A673 (cell line): Measurements from ENCODE around the gene CHRNA4. TPM values are rescaled to one million over a fixed set of nuclear protein-coding genes. Genes with fewer than 3 reads are reported as not detected.

Source experiments
- BruUV-seq: library from RNA; stranded (reverse); fragments of 400-500 nt; replicated peaks from 2 replicates; lab custom pipeline; 2021; lab: Mats Ljungman, UMichigan
- CTCF ChIA-PET: fragments of 300-600 bp; sonication (Branson Sonifier 250); formaldehyde crosslinking; loops from one replicate; lab custom pipeline; 2022; ENCODE audit warnings: antibody characterized with exemption; lab: Charles Lee
- POLR2A ChIA-PET: fragments of 300-600 bp; sonication (Branson Sonifier 250); formaldehyde crosslinking; loops from one replicate; lab custom pipeline; 2022; ENCODE audit warnings: antibody characterized with exemption; ENCODE audit not compliant: low non-redundant PET; lab: Charles Lee
- DNase-seq: peaks from one replicate; pipeline ENCODE4 v3.0.0-alpha.2; 2015; ENCODE audit warnings: low spot score
- H3K27ac ChIP-seq: fragments of 200-600 bp; sonication (generic); 2 replicates; pipeline ENCODE4 v1.5.1; 2016; ENCODE audit warnings: mixed run types, low read depth, mild to moderate bottlenecking, mixed read lengths, antibody characterized with exemption, low read length; ENCODE audit not compliant: poor library complexity, severe bottlenecking
- H3K27me3 ChIP-seq: fragments of 200-600 bp; sonication (generic); replicated peaks from 2 replicates; pipeline ENCODE4 v1.6.1; 2017; ENCODE audit warnings: mixed run types, low read depth, mild to moderate bottlenecking, mixed read lengths, antibody characterized with exemption, low read length; ENCODE audit not compliant: insufficient read depth, poor library complexity
- H3K36me3 ChIP-seq: fragments of 200-600 bp; sonication (generic); 2 replicates; pipeline ENCODE4 v1.6.1; 2016; ENCODE audit warnings: mixed run types, mild to moderate bottlenecking, mixed read lengths, antibody characterized with exemption, low read length; ENCODE audit not compliant: insufficient read depth, poor library complexity, severe bottlenecking
- H3K4me1 ChIP-seq: fragments of 200-600 bp; sonication (generic); 2 replicates; pipeline ENCODE4 v1.6.1; 2017; ENCODE audit warnings: mixed run types, mild to moderate bottlenecking, mixed read lengths, antibody characterized with exemption, low read length; ENCODE audit not compliant: insufficient read depth, poor library complexity, severe bottlenecking
- H3K4me3 ChIP-seq: fragments of 200-600 bp; sonication (generic); 2 replicates; pipeline ENCODE4 v1.5.1; 2016; ENCODE audit warnings: low read depth, mixed run types, mild to moderate bottlenecking, mixed read lengths, low read length; ENCODE audit not compliant: poor library complexity, severe bottlenecking
- H3K9me3 ChIP-seq: fragments of 200-600 bp; sonication (generic); 2 replicates; pipeline ENCODE4 v1.6.1; 2016; ENCODE audit warnings: mixed run types, low read depth, mild to moderate bottlenecking, mixed read lengths, antibody characterized with exemption, low read length; ENCODE audit not compliant: poor library complexity, severe bottlenecking
- EZH2 ChIP-seq: fragments of 200-600 bp; sonication (generic); IDR thresholded peaks from 2 replicates; pipeline ENCODE4 v1.6.1; 2017; ENCODE audit warnings: borderline replicate concordance, low read depth, mild to moderate bottlenecking, mixed read lengths, antibody characterized with exemption, low read length; ENCODE audit not compliant: poor library complexity, severe bottlenecking
- intact Hi-C: fragments of 100-400 bp; cut with micrococcal nuclease; formaldehyde crosslinking; loops from one replicate; pipeline ENCODE4 v1.10.0; 2022; ENCODE audit not compliant: unreplicated experiment
- total RNA-seq: library from RNA; stranded (reverse); gene quantifications from 2 replicates; pipeline ENCODE4 v1.2.3, GENCODE V29; 2021
- TF ChIP-seq, protein P1 (sequence below): fragments of 300-800, 200-600 bp; sonication (generic); conservative IDR thresholded peaks from 2 replicates; pipeline ENCODE4 v1.5.1; 2017; ENCODE audit warnings: low read depth, mild to moderate bottlenecking, antibody characterized with exemption, low read length, moderate library complexity, mixed read lengths

Gene CHRNA4
- total RNA-seq, 1 experiment from 2014 or later, result 0.26 TPM

DNA sequence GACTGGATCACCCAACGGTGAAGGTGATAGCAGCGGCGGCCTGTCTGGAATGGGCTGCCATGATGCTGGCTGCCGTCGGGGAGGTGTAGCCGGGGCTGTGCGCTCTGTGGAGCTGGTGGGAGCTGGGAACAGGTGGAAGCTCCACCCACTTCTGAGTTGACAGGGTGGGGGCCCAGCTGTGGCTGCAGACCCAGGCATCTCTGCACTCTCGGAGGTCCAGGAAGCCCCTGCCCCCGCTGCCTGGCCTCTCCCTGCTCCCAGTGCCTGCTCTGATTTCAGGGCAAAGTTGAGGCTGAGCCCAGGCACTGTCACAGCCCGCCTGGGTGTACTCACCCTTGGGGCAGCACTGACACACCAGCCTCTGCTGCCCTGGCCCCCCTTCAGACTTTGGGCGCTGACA lies 18.1 kb upstream of the CHRNA4 start:
- CTCF ChIA-PET, result no interaction called here
- H3K36me3 ChIP-seq, result no peaks in the 10 kb centered on the region
- TF ChIP-seq, protein P1, sequence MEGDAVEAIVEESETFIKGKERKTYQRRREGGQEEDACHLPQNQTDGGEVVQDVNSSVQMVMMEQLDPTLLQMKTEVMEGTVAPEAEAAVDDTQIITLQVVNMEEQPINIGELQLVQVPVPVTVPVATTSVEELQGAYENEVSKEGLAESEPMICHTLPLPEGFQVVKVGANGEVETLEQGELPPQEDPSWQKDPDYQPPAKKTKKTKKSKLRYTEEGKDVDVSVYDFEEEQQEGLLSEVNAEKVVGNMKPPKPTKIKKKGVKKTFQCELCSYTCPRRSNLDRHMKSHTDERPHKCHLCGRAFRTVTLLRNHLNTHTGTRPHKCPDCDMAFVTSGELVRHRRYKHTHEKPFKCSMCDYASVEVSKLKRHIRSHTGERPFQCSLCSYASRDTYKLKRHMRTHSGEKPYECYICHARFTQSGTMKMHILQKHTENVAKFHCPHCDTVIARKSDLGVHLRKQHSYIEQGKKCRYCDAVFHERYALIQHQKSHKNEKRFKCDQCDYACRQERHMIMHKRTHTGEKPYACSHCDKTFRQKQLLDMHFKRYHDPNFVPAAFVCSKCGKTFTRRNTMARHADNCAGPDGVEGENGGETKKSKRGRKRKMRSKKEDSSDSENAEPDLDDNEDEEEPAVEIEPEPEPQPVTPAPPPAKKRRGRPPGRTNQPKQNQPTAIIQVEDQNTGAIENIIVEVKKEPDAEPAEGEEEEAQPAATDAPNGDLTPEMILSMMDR, result no peak
- no peak for TF ChIP-seq EZH2
- H3K27me3 ChIP-seq, result peaks cover 17% of the 10 kb centered on the region
- no peaks in the 10 kb centered on the region for H3K4me1 ChIP-seq
- POLR2A ChIA-PET, result no interaction called here
- no TSS peak for BruUV-seq
- H3K27ac ChIP-seq, result no peak overlapping the region
- DNase-seq, result no peak
- H3K4me3 ChIP-seq, result no peak overlapping the region
- no peaks in the 10 kb centered on the region for H3K9me3 ChIP-seq
- intact Hi-C loops, result no loop called here

DNA sequence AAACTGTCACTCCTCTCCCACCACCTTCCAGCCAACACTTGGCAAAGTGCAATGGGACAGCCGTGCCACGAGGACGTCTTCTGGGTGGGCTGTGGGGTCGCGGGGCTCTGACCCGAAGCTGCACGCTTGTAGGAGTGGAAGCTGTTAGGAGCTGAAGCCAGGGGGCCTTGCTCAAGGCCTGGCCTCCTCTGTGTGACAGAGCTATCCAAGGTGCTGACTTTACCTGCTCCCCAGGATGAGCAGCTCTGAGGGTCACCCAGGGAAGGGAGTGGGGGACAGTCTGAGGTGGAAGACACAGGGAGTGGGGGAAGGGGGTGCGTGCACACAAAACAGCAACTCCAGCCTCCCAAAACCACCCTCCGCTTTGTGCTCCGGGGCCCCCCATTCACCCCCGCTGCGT lies 17.5 kb upstream of the CHRNA4 start:
- Histone ChIP-seq H3K9me3 (no peaks in the 10 kb centered on the region), H3K4me3 (no peak overlapping the region), H3K36me3 (no peaks in the 10 kb centered on the region), H3K4me1 (no peaks in the 10 kb centered on the region), H3K27me3 (peaks cover 24% of the 10 kb centered on the region), H3K27ac (no peak overlapping the region)
- no peak for DNase-seq
- POLR2A ChIA-PET, result no interaction called here
- TF ChIP-seq, protein P1, result no peak
- no peak for TF ChIP-seq EZH2
- CTCF ChIA-PET, result interaction anchor here (0.6 kb wide), 1 partner anchor 398 kb away, joined by 3 read pairs; no protein-coding TSS in a partner anchor
- intact Hi-C loops, result no loop called here
- no TSS peak for BruUV-seq

DNA sequence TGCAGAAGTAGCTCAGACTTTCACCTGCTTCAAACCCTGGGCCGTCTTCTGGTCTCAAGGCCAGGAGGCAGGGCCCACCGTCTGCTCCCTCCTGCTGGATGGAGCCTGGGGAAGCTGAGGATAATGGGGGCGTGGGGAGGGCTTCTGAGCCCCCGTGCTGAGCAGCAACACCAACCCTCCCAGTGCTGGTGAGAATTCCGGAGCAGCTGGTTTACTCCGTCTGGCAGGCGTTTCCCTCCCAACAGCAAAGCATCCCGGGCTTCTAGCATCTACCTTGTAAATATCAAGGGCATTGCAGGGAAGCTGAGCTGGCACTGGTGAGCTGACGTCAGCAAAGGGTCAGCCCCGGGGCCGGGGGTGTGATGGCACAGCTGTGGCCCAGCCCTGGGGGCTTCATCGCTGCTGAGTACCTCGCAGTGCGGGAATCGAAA lies 16.8 kb upstream of the CHRNA4 start:
- H3K4me3 ChIP-seq, result no peak overlapping the region
- CTCF ChIA-PET, result interaction anchor here (0.6 kb wide), 1 partner anchor 397 kb away, joined by 3 read pairs; no protein-coding TSS in a partner anchor

More for the DNA sequence above, 16.8 kb upstream of the CHRNA4 start:
- H3K27ac ChIP-seq, result no peak overlapping the region
- H3K36me3 ChIP-seq, result no peaks in the 10 kb centered on the region
- no peak for DNase-seq
- no peak for TF ChIP-seq EZH2
- TF ChIP-seq, protein P1, result no peak
- peaks cover 30% of the 10 kb centered on the region for H3K27me3 ChIP-seq
- POLR2A ChIA-PET, result no interaction called here
- intact Hi-C loops, result no loop called here
- H3K4me1 ChIP-seq, result no peaks in the 10 kb centered on the region
- no peaks in the 10 kb centered on the region for H3K9me3 ChIP-seq
- no TSS peak for BruUV-seq
